ENCODE measurements around the gene GADD45B.

DNA sequence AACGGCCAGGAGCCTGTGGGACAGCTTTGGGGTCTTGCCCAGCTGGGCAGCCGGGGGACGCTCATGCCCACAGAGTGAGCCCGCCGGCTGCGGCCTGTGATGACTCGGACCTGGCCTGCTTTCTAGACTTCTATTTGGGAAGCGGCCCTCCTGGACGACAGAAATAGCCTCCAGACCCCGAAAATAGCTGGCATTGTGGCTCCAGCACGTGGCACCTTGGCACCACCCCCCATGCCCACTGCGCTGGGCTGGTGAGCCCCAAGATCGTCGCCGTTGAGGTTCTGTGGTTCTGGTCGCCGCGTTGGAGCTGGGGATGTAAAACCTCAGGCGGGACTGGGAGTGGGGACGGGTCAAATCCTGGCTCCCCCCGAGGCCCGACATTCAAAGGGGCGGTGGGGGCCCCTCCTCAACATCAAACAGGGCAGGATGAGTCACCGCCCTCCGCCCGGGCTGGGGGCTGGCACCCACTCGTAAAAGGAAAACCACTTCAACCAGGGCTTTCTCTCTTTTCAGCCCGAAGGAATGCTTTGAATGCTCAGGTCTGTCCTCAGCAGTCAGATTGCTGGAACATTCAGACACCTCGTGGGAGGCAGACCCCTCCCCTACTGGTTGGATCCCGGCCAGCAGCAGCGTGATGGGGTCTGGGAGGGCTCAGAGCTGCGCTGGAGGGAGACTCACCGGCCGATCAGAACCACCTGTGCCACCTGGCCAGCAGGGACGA lies 42.1 kb downstream of the GADD45B start:
- TF ChIP-seq, protein P1, sequence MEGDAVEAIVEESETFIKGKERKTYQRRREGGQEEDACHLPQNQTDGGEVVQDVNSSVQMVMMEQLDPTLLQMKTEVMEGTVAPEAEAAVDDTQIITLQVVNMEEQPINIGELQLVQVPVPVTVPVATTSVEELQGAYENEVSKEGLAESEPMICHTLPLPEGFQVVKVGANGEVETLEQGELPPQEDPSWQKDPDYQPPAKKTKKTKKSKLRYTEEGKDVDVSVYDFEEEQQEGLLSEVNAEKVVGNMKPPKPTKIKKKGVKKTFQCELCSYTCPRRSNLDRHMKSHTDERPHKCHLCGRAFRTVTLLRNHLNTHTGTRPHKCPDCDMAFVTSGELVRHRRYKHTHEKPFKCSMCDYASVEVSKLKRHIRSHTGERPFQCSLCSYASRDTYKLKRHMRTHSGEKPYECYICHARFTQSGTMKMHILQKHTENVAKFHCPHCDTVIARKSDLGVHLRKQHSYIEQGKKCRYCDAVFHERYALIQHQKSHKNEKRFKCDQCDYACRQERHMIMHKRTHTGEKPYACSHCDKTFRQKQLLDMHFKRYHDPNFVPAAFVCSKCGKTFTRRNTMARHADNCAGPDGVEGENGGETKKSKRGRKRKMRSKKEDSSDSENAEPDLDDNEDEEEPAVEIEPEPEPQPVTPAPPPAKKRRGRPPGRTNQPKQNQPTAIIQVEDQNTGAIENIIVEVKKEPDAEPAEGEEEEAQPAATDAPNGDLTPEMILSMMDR (IDR thresholded peaks at IDR 0.05; ENCODE audit: insufficient read depth, low read length, poor library complexity, severe bottlenecking): no peak
- no peak for TF ChIP-seq EZH2phosphoT487 (conservative IDR thresholded peaks at IDR 0.05; ENCODE audit: low read length)
